ENCODE results near the gene S100A2.

DNA sequence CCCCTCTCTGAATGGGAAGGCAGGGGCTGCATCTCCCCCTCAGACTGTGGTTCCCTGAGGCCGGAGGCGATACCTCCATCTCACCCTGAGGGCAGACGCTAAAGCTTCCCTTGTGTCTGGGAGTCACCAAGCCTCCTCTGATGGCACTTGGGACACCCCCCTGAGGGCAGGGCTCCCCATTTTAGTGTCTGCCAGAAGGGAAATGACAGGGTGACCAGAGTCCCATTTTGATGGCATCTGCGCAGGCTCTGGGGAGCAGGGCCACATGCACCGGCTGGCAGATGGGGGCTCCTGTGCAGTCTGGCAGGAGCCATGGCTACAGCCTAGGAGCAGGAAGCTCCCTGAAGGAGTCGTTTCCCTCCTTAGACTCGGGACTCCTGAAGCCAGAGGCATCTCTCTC lies 1.7 kb downstream of the S100A2 start:
- TF ChIP-seq, protein P1, sequence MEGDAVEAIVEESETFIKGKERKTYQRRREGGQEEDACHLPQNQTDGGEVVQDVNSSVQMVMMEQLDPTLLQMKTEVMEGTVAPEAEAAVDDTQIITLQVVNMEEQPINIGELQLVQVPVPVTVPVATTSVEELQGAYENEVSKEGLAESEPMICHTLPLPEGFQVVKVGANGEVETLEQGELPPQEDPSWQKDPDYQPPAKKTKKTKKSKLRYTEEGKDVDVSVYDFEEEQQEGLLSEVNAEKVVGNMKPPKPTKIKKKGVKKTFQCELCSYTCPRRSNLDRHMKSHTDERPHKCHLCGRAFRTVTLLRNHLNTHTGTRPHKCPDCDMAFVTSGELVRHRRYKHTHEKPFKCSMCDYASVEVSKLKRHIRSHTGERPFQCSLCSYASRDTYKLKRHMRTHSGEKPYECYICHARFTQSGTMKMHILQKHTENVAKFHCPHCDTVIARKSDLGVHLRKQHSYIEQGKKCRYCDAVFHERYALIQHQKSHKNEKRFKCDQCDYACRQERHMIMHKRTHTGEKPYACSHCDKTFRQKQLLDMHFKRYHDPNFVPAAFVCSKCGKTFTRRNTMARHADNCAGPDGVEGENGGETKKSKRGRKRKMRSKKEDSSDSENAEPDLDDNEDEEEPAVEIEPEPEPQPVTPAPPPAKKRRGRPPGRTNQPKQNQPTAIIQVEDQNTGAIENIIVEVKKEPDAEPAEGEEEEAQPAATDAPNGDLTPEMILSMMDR (IDR thresholded peaks at IDR 0.05) = no peak
- no peak for TF ChIP-seq EZH2 (IDR thresholded peaks at IDR 0.05; ENCODE audit: borderline replicate concordance, insufficient read depth, low read depth, low read length, poor library complexity, severe bottlenecking)
